Neural cell (in vitro differentiated cells): ENCODE measurements around the gene WDR26. TPM values are rescaled to one million over a fixed set of nuclear protein-coding genes. Genes with fewer than 3 reads are reported as not detected.

ENCODE experiments used
- H2AFZ ChIP-seq: fragments of 200-600, 300-800 bp; sonication (generic), shearing (Covaris generic); 2 replicates; pipeline ENCODE4 v1.6.0; 2014; ENCODE audit warnings: low read depth, mild to moderate bottlenecking, antibody characterized with exemption, low read length, moderate library complexity
- H3F3A ChIP-seq: fragments of 200-600 bp; shearing (Covaris generic); 2 replicates; pipeline ENCODE4 v1.6.1; 2016; ENCODE audit warnings: mild to moderate bottlenecking, moderate library complexity, mixed read lengths, antibody characterized with exemption, low read length; ENCODE audit not compliant: insufficient read depth, poor library complexity, severe bottlenecking
- H3K27ac ChIP-seq: fragments of 200-600, 300-800 bp; sonication (generic), shearing (Covaris generic); 2 replicates; pipeline ENCODE4 v1.5.1; 2014; ENCODE audit warnings: mild to moderate bottlenecking, low read length, moderate library complexity
- H3K27me3 ChIP-seq: fragments of 300-800, 200-600 bp; sonication (generic), shearing (Covaris generic); 2 replicates; pipeline ENCODE4 v1.6.0; 2014; ENCODE audit warnings: mild to moderate bottlenecking, low read depth, low read length, moderate library complexity; ENCODE audit not compliant: insufficient read depth
- H3K36me3 ChIP-seq: fragments of 300-800, 200-600 bp; sonication (generic), shearing (Covaris generic); 2 replicates; pipeline ENCODE4 v1.5.1; 2014; ENCODE audit warnings: mild to moderate bottlenecking, antibody characterized with exemption, low read length, moderate library complexity; ENCODE audit not compliant: insufficient read depth
- H3K4me2 ChIP-seq: fragments of 300-800, 200-600 bp; sonication (generic), shearing (Covaris generic); 2 replicates; pipeline ENCODE4 v1.6.0; 2014; ENCODE audit warnings: mild to moderate bottlenecking, low read length
- H3K4me3 ChIP-seq: fragments of 300-800, 200-600 bp; sonication (generic), shearing (Covaris generic); 2 replicates; pipeline ENCODE4 v1.5.1; 2014; ENCODE audit warnings: mild to moderate bottlenecking, low read length, moderate library complexity
- H3K79me2 ChIP-seq: fragments of 200-600 bp; shearing (Covaris generic); replicated peaks from 2 replicates; pipeline ENCODE4 v1.6.0; 2014; ENCODE audit warnings: mild to moderate bottlenecking, low read length, moderate library complexity; ENCODE audit not compliant: insufficient read depth
- H3K9ac ChIP-seq: fragments of 300-800, 200-600 bp; sonication (generic), shearing (Covaris generic); 2 replicates; pipeline ENCODE4 v1.6.1; 2016; ENCODE audit warnings: mild to moderate bottlenecking, low read length, mixed read lengths
- H3K9me2 ChIP-seq: fragments of 200-600 bp; shearing (Covaris generic); 2 replicates; pipeline ENCODE4 v1.6.1; 2016; ENCODE audit warnings: mild to moderate bottlenecking, low read length, mixed read lengths; ENCODE audit not compliant: insufficient read depth
- H3K9me3 ChIP-seq: fragments of 200-600, 300-800 bp; sonication (generic), shearing (Covaris generic); 2 replicates; pipeline ENCODE4 v1.6.1; 2016; ENCODE audit warnings: mild to moderate bottlenecking, mixed run types, low read length, moderate library complexity, mixed read lengths
- H4K20me1 ChIP-seq: fragments of 200-600 bp; shearing (Covaris generic); 2 replicates; pipeline ENCODE4 v1.6.1; 2016; ENCODE audit warnings: mild to moderate bottlenecking, mixed run types; ENCODE audit not compliant: insufficient read depth
- EP300 ChIP-seq: fragments of 450-650 bp; conservative IDR thresholded peaks from 2 replicates; pipeline ENCODE4 v1.6.1; 2014; ENCODE audit warnings: antibody characterized with exemption, mild to moderate bottlenecking, moderate library complexity; ENCODE audit not compliant: poor library complexity, severe bottlenecking
- EZH2 ChIP-seq: fragments of 200-600, 300-800 bp; shearing (Covaris generic), sonication (generic); IDR thresholded peaks from 2 replicates; pipeline ENCODE4 v1.6.1; 2014; ENCODE audit warnings: antibody characterized with exemption, low read length, borderline replicate concordance, mild to moderate bottlenecking; ENCODE audit not compliant: insufficient read depth, poor library complexity, severe bottlenecking
- MXI1 ChIP-seq: fragments of 450-650 bp; conservative IDR thresholded peaks from 2 replicates; pipeline ENCODE4 v1.6.1; 2014; ENCODE audit warnings: antibody characterized with exemption, mild to moderate bottlenecking; ENCODE audit not compliant: poor library complexity, severe bottlenecking
- POLR2AphosphoS5 ChIP-seq: IDR thresholded peaks from 2 replicates; pipeline ENCODE4 v1.6.1; 2012
- RAD21 ChIP-seq: fragments of 450-650 bp; conservative IDR thresholded peaks from 2 replicates; pipeline ENCODE4 v1.6.1; 2014; ENCODE audit warnings: antibody characterized with exemption, mild to moderate bottlenecking, moderate library complexity
- SMC3 ChIP-seq: fragments of 450-650 bp; conservative IDR thresholded peaks from 2 replicates; pipeline ENCODE4 v1.6.1; 2014; ENCODE audit warnings: antibody characterized with exemption, mild to moderate bottlenecking, moderate library complexity; ENCODE audit not compliant: poor library complexity
- TAF1 ChIP-seq: IDR thresholded peaks from 2 replicates; pipeline ENCODE4 v1.6.1; 2012; ENCODE audit warnings: low read depth
- polyA plus RNA-seq: library from polyadenylated mRNA; depleted of rRNA; stranded (reverse); fragments of >200 nt; gene quantifications from 2 replicates; pipeline ENCODE4 v1.2.3, GENCODE V29; 2014
- TF ChIP-seq, protein P1 (sequence below): IDR thresholded peaks from 2 replicates; pipeline ENCODE4 v1.6.1; 2012; ENCODE audit warnings: borderline replicate concordance
- TF ChIP-seq, protein P2 (sequence below): fragments of 450-650 bp; IDR thresholded peaks from 2 replicates; pipeline ENCODE4 v1.5.1; 2014; ENCODE audit warnings: antibody characterized with exemption, mild to moderate bottlenecking, moderate library complexity; ENCODE audit not compliant: poor library complexity, severe bottlenecking

The WDR26 gene
- polyA plus RNA-seq, 1 donor from 2014 or later, result 89.6 TPM

DNA sequence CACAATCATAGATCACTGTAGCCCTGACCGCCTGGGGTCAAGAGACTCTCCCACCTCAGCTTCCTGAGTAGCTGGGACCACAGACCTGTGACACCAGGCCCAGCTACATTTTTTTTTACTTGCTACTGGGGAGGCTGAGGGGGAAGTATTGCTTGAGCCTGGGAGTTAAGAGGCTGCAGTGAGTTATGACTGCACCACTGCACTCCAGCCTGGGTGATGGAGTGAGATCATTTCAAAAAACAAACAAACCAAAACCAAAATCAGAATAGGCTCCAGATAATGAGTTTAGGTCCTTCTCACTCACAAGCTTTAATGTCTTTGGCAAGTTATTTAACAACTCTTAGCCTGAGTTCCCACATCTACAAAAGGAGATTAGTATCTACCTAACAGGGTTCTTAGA lies 22.8 kb downstream of the WDR26 start:
- TF ChIP-seq MXI1, result no peak
- no peaks in the 10 kb centered on the region for H3K9me2 ChIP-seq
- H3K4me2 ChIP-seq, result no peak overlapping the region
- no peaks in the 10 kb centered on the region for H3K9me3 ChIP-seq
- H4K20me1 ChIP-seq, result no peaks in the 10 kb centered on the region
- no peak overlapping the region for H3K27ac ChIP-seq
- no peaks in the 10 kb centered on the region for H3F3A ChIP-seq
- peaks cover 8% of the 10 kb centered on the region for H3K79me2 ChIP-seq
- no peak overlapping the region for H3K9ac ChIP-seq
- no peak overlapping the region for H3K4me3 ChIP-seq
- peaks cover 24% of the 10 kb centered on the region for H3K36me3 ChIP-seq
- no peak overlapping the region for H2AFZ ChIP-seq
- H3K27me3 ChIP-seq, result no peaks in the 10 kb centered on the region

DNA sequence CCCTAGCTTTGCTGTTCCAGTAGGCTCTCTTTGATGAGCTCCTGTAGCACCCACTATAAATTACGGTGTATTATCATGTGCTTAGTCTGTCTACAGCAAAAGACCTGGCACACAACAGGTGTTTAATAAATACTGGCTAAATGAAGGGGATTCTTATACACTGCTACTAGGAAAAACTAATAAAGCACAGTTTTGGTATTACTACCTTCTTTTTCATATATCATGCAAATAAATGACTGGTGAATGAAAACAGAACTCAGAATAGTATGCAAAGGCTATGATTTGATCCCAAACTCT lies 26.4 kb downstream of the WDR26 start:
- Histone ChIP-seq H3K9me3 (no peaks in the 10 kb centered on the region), H3K27ac (no peak overlapping the region), H3K4me2 (no peak overlapping the region), H3K9me2 (no peaks in the 10 kb centered on the region), H3F3A (no peaks in the 10 kb centered on the region), H3K79me2 (peaks cover 8% of the 10 kb centered on the region), H2AFZ (no peak overlapping the region), H3K27me3 (no peaks in the 10 kb centered on the region), H3K4me3 (no peak overlapping the region), H3K9ac (no peak overlapping the region), H3K36me3 (peaks cover 31% of the 10 kb centered on the region), H4K20me1 (no peaks in the 10 kb centered on the region)
- TF ChIP-seq SMC3, result no peak
- no peak for TF ChIP-seq MXI1
- TF ChIP-seq RAD21, result no peak
- no peak for TF ChIP-seq POLR2AphosphoS5
- TF ChIP-seq, protein P1, sequence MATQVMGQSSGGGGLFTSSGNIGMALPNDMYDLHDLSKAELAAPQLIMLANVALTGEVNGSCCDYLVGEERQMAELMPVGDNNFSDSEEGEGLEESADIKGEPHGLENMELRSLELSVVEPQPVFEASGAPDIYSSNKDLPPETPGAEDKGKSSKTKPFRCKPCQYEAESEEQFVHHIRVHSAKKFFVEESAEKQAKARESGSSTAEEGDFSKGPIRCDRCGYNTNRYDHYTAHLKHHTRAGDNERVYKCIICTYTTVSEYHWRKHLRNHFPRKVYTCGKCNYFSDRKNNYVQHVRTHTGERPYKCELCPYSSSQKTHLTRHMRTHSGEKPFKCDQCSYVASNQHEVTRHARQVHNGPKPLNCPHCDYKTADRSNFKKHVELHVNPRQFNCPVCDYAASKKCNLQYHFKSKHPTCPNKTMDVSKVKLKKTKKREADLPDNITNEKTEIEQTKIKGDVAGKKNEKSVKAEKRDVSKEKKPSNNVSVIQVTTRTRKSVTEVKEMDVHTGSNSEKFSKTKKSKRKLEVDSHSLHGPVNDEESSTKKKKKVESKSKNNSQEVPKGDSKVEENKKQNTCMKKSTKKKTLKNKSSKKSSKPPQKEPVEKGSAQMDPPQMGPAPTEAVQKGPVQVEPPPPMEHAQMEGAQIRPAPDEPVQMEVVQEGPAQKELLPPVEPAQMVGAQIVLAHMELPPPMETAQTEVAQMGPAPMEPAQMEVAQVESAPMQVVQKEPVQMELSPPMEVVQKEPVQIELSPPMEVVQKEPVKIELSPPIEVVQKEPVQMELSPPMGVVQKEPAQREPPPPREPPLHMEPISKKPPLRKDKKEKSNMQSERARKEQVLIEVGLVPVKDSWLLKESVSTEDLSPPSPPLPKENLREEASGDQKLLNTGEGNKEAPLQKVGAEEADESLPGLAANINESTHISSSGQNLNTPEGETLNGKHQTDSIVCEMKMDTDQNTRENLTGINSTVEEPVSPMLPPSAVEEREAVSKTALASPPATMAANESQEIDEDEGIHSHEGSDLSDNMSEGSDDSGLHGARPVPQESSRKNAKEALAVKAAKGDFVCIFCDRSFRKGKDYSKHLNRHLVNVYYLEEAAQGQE, result no peak
- TF ChIP-seq, protein P2, sequence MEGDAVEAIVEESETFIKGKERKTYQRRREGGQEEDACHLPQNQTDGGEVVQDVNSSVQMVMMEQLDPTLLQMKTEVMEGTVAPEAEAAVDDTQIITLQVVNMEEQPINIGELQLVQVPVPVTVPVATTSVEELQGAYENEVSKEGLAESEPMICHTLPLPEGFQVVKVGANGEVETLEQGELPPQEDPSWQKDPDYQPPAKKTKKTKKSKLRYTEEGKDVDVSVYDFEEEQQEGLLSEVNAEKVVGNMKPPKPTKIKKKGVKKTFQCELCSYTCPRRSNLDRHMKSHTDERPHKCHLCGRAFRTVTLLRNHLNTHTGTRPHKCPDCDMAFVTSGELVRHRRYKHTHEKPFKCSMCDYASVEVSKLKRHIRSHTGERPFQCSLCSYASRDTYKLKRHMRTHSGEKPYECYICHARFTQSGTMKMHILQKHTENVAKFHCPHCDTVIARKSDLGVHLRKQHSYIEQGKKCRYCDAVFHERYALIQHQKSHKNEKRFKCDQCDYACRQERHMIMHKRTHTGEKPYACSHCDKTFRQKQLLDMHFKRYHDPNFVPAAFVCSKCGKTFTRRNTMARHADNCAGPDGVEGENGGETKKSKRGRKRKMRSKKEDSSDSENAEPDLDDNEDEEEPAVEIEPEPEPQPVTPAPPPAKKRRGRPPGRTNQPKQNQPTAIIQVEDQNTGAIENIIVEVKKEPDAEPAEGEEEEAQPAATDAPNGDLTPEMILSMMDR, result no peak
- TF ChIP-seq EP300, result no peak
- TF ChIP-seq TAF1, result no peak
- no peak for TF ChIP-seq EZH2

DNA sequence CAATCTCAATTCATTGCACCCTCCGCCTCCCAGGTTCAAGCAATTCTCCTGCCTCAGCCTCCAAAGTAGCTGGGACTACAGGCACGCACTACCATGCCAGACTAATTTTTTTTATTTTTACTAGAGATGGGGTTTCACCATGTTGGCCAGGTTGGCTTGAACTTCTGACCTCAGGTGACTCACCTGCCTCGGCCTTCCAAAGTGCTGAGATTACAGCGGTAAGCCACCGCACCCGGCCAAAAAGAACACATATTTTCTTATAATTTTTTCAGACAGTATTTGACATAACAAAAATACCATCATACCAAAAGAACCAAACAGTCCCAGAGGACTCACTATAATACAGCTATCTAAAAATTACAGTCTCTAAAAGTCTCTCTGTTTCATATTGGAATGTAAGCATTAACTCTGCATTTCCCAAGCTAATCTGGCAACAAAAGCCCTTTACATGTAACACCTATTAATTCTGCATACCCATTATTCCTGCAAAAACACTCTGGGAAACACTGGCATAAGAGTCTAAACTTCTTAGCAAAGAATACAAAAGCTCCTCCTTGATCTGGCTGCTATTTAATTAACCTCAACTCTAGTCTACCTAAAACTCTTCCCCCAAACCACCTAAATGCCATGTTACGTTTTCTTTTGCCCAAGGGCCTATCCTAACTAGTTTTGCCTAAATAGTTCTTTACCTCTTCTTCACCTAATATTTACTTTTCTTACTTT lies 26.9 kb downstream of the WDR26 start:
- Histone ChIP-seq H3K9me2 (no peaks in the 10 kb centered on the region), H3K4me3 (no peak overlapping the region), H3K4me2 (no peak overlapping the region), H3K9ac (no peak overlapping the region), H3K9me3 (no peaks in the 10 kb centered on the region), H3K27me3 (no peaks in the 10 kb centered on the region), H3K36me3 (peaks cover 31% of the 10 kb centered on the region), H3K27ac (no peak overlapping the region), H2AFZ (no peak overlapping the region), H3F3A (no peaks in the 10 kb centered on the region), H4K20me1 (no peaks in the 10 kb centered on the region), H3K79me2 (peaks cover 8% of the 10 kb centered on the region)
- no peak for TF ChIP-seq TAF1
- TF ChIP-seq EP300, result no peak
- TF ChIP-seq SMC3, result no peak
- TF ChIP-seq POLR2AphosphoS5, result no peak
- no peak for TF ChIP-seq EZH2
- no peak for TF ChIP-seq RAD21
- TF ChIP-seq, protein P1, result no peak
- TF ChIP-seq, protein P2, result no peak
